Mesenchymal stem cell (in vitro differentiated cells and primary cell): Measurements from ENCODE around the gene CRK.

ENCODE experiments used
- DNase-seq: peaks from one replicate; pipeline ENCODE4 v3.0.0-alpha.2; 2013
- H2AFZ ChIP-seq: one replicate; pipeline ENCODE4 v1.6.1; 2013; ENCODE audit warnings: low read depth, mild to moderate bottlenecking, control low read depth, inconsistent platforms, low read length, moderate library complexity
- H2AK5ac ChIP-seq: 2 replicates; pipeline ENCODE4 v1.6.1; 2013; ENCODE audit warnings: low read length, moderate library complexity, mild to moderate bottlenecking, inconsistent platforms; ENCODE audit not compliant: severe bottlenecking
- H2BK120ac ChIP-seq: one replicate; pipeline ENCODE4 v1.6.1; 2013; ENCODE audit warnings: low read depth, mild to moderate bottlenecking, inconsistent platforms, low read length, moderate library complexity
- H2BK12ac ChIP-seq, 2 experiments: one replicate each; pipeline ENCODE4 v1.6.1; 2013; ENCODE audit warnings: inconsistent platforms in 2 of 2, low read length in 2 of 2, mild to moderate bottlenecking in 2 of 2, moderate library complexity in 2 of 2, control low read depth in 1 of 2
- H2BK15ac ChIP-seq: one replicate; pipeline ENCODE4 v1.6.1; 2013; ENCODE audit warnings: mild to moderate bottlenecking, low read depth, inconsistent platforms; ENCODE audit not compliant: poor library complexity, severe bottlenecking
- H2BK5ac ChIP-seq: 2 replicates; pipeline ENCODE4 v1.6.1; 2013; ENCODE audit warnings: low read depth, mild to moderate bottlenecking, low read length, control low read depth, inconsistent platforms; ENCODE audit not compliant: poor library complexity, severe bottlenecking
- H3K14ac ChIP-seq, 2 experiments: one replicate each; pipeline ENCODE4 v1.6.1; 2013; ENCODE audit warnings: inconsistent platforms in 2 of 2, low read length in 2 of 2, control low read depth in 1 of 2, mild to moderate bottlenecking in 1 of 2, moderate library complexity in 1 of 2
- H3K18ac ChIP-seq, 2 experiments: one replicate each; pipeline ENCODE4 v1.6.1; 2013; ENCODE audit warnings: inconsistent platforms in 2 of 2, low read length in 2 of 2, control low read depth in 1 of 2, low read depth in 1 of 2, mild to moderate bottlenecking in 1 of 2
- H3K23ac ChIP-seq, 2 experiments: one replicate each; pipeline ENCODE4 v1.6.1; 2013; ENCODE audit warnings: inconsistent platforms in 2 of 2, low read length in 2 of 2, mild to moderate bottlenecking in 2 of 2, moderate library complexity in 2 of 2, control low read depth in 1 of 2
- H3K27ac ChIP-seq: 2 replicates; pipeline ENCODE4 v1.5.1; 2013; ENCODE audit warnings: mild to moderate bottlenecking, moderate library complexity, low read length, control low read depth, inconsistent platforms; ENCODE audit not compliant: poor library complexity, severe bottlenecking
- H3K27me3 ChIP-seq, 2 experiments: 2 replicates each; pipeline versions ENCODE4 v1.6.1 to v1.7.0; 2013; ENCODE audit warnings: low read length in 2 of 2, mild to moderate bottlenecking in 2 of 2, moderate library complexity in 2 of 2, control low read depth in 1 of 2, inconsistent platforms in 1 of 2; ENCODE audit not compliant: control insufficient read depth in 1 of 2, insufficient read depth in 1 of 2
- H3K36me3 ChIP-seq, 2 experiments: 2 replicates each; pipeline versions ENCODE4 v1.6.1 to v1.7.0; 2013; ENCODE audit warnings: low read length in 2 of 2, control low read depth in 1 of 2, inconsistent platforms in 1 of 2, low read depth in 1 of 2, mild to moderate bottlenecking in 1 of 2; ENCODE audit not compliant: insufficient read depth in 2 of 2, control insufficient read depth in 1 of 2
- H3K4ac ChIP-seq, 2 experiments: one replicate each; pipeline ENCODE4 v1.6.1; 2013; ENCODE audit warnings: inconsistent platforms in 2 of 2, low read length in 2 of 2, mild to moderate bottlenecking in 2 of 2, moderate library complexity in 2 of 2, control low read depth in 1 of 2, low read depth in 1 of 2
- H3K4me1 ChIP-seq: 2 replicates; pipeline ENCODE4 v1.6.1; 2013; ENCODE audit warnings: low read depth, low read length, control low read depth; ENCODE audit not compliant: control insufficient read depth, insufficient read depth
- H3K4me2 ChIP-seq: 2 replicates; pipeline ENCODE4 v1.6.1; 2013; ENCODE audit warnings: low read length, mild to moderate bottlenecking, inconsistent platforms; ENCODE audit not compliant: poor library complexity, severe bottlenecking
- H3K4me3 ChIP-seq, 2 experiments: 2 replicates each; pipeline versions ENCODE4 v1.5.1 to v1.7.0; 2013; ENCODE audit warnings: low read length in 2 of 2, mild to moderate bottlenecking in 2 of 2, control low read depth in 1 of 2, low read depth in 1 of 2; ENCODE audit not compliant: insufficient read depth in 1 of 2
- H3K79me1 ChIP-seq: replicated peaks from 2 replicates; pipeline ENCODE4 v1.6.1; 2013; ENCODE audit warnings: mild to moderate bottlenecking, control low read depth, low read length, inconsistent platforms; ENCODE audit not compliant: poor library complexity, severe bottlenecking
- H3K9ac ChIP-seq: 2 replicates; pipeline ENCODE4 v1.7.0; 2013; ENCODE audit warnings: mild to moderate bottlenecking, low read length, moderate library complexity
- H3K9me3 ChIP-seq: 2 replicates; pipeline ENCODE4 v1.7.0; 2013; ENCODE audit warnings: mild to moderate bottlenecking, low read length; ENCODE audit not compliant: control insufficient read depth
- H4K8ac ChIP-seq: one replicate; pipeline ENCODE4 v1.6.1; 2013; ENCODE audit warnings: inconsistent platforms, mild to moderate bottlenecking, low read length, moderate library complexity
- H4K91ac ChIP-seq: one replicate; pipeline ENCODE4 v1.6.1; 2013; ENCODE audit warnings: mild to moderate bottlenecking, low read length, inconsistent platforms
- WGBS: methylation state at CpG from one replicate; pipeline ENCODE4 v1.1.7; 2013; ENCODE audit warnings: mixed read lengths; 5-methylcytosine and 5-hydroxymethylcytosine counted together

The CRK gene

GRCh38 chr17:1485423-1486376 lies 29.7 kb upstream of the CRK start:
- H3K18ac ChIP-seq, result peak overlapping the region; percentile 89 to 92
- WGBS, result 3% methylated on average over 78 of the region's 127 CpGs
- H2BK15ac ChIP-seq, result peak overlapping the region; percentile 98
- H3K4me3 ChIP-seq, result peak overlapping the region; percentile 75 to 85
- H3K27me3 ChIP-seq, result no peaks in the 10 kb centered on the region
- peak overlapping the region; percentile 86 for H3K9ac ChIP-seq
- peaks cover 25% of the 10 kb centered on the region for H3K79me1 ChIP-seq
- no peaks in the 10 kb centered on the region for H3K9me3 ChIP-seq
- peak overlapping the region; percentile 82 to 92 for H3K4ac ChIP-seq
- peaks cover 47% of the 10 kb centered on the region for H3K4me1 ChIP-seq
- peak overlapping the region; percentile 16 for H3K27ac ChIP-seq
- peak overlapping the region in 1 of 2 experiments; percentile 35 for H3K14ac ChIP-seq
- peak overlapping the region; percentile 68 for H2BK5ac ChIP-seq
- H3K4me2 ChIP-seq, result peak overlapping the region; percentile 85
- peak; percentile 86 for DNase-seq
- H3K23ac ChIP-seq, result peak overlapping the region in 1 of 2 experiments; percentile 34
- H2BK12ac ChIP-seq, result peak overlapping the region in 1 of 2 experiments; percentile 61
- H4K91ac ChIP-seq, result peak overlapping the region; percentile 90
- peak overlapping the region; percentile 79 for H2AK5ac ChIP-seq
- no peak overlapping the region for H2AFZ ChIP-seq
- H2BK120ac ChIP-seq, result peak overlapping the region; percentile 98
- H3K36me3 ChIP-seq, result peaks cover 26 to 36% of the 10 kb centered on the region in 2 experiments
- H4K8ac ChIP-seq, result peak overlapping the region; percentile 88

GRCh38 chr17:1484676-1485422 lies 28.8 kb upstream of the CRK start:
- H3K36me3 ChIP-seq, result peaks cover 30 to 40% of the 10 kb centered on the region in 2 experiments
- peak overlapping the region; percentile 73 for H4K8ac ChIP-seq
- peak overlapping the region; percentile 84 for H3K9ac ChIP-seq
- peak overlapping the region; percentile 98 for H2BK15ac ChIP-seq
- H2BK5ac ChIP-seq, result no peak overlapping the region
- H3K27me3 ChIP-seq, result no peaks in the 10 kb centered on the region
- H3K23ac ChIP-seq, result peak overlapping the region in 1 of 2 experiments; percentile 41
- H3K4ac ChIP-seq, result peak overlapping the region; percentile 80 to 92
- peak overlapping the region; percentile 69 for H3K27ac ChIP-seq
- no peak overlapping the region for H2AFZ ChIP-seq
- peak overlapping the region in 1 of 2 experiments; percentile 73 for H2BK12ac ChIP-seq
- H3K18ac ChIP-seq, result peak overlapping the region; percentile 89 to 90
- H3K4me2 ChIP-seq, result peak overlapping the region; percentile 85
- peaks cover 40% of the 10 kb centered on the region for H3K4me1 ChIP-seq
- H3K14ac ChIP-seq, result peak overlapping the region in 1 of 2 experiments; percentile 95
- under 1% methylated on average over 14 of the region's 19 CpGs for WGBS
- H3K79me1 ChIP-seq, result peaks cover 29% of the 10 kb centered on the region
- DNase-seq, result peak; percentile 81
- H4K91ac ChIP-seq, result peak overlapping the region; percentile 88
- H3K4me3 ChIP-seq, result peak overlapping the region; percentile 75 to 85
- H3K9me3 ChIP-seq, result no peaks in the 10 kb centered on the region
- peak overlapping the region; percentile 42 for H2AK5ac ChIP-seq
- H2BK120ac ChIP-seq, result peak overlapping the region; percentile 98

GRCh38 chr17:1484060-1484535 lies 28.1 kb upstream of the CRK start:
- H3K9ac ChIP-seq, result no peak overlapping the region
- H2AK5ac ChIP-seq, result peak overlapping the region; percentile 21
- no peak overlapping the region for H4K8ac ChIP-seq
- peak overlapping the region; percentile 13 for H2BK15ac ChIP-seq
- no peak overlapping the region for H2AFZ ChIP-seq
- H2BK120ac ChIP-seq, result no peak overlapping the region
- H3K9me3 ChIP-seq, result no peaks in the 10 kb centered on the region
- no peak overlapping the region for H2BK5ac ChIP-seq
- peak overlapping the region in 1 of 2 experiments; percentile 64 for H3K4ac ChIP-seq
- WGBS, result 92% methylated on average over 29 of the region's 29 CpGs
- H3K4me2 ChIP-seq, result peak overlapping the region; percentile 3
- peak overlapping the region in 1 of 2 experiments; percentile 30 for H2BK12ac ChIP-seq
- H4K91ac ChIP-seq, result peak overlapping the region; percentile 78
- no peak overlapping the region for H3K27ac ChIP-seq
- peaks cover 34 to 47% of the 10 kb centered on the region in 2 experiments for H3K36me3 ChIP-seq
- peaks cover 36% of the 10 kb centered on the region for H3K4me1 ChIP-seq
- no peak overlapping the region for H3K23ac ChIP-seq
- H3K18ac ChIP-seq, result peak overlapping the region in 1 of 2 experiments; percentile 14
- H3K14ac ChIP-seq, result no peak overlapping the region
- peaks cover 31% of the 10 kb centered on the region for H3K79me1 ChIP-seq
- H3K27me3 ChIP-seq, result no peaks in the 10 kb centered on the region
- H3K4me3 ChIP-seq, result peak overlapping the region in 1 of 2 experiments; percentile 85
- no peak for DNase-seq
